ENCODE results near the gene CLDN20.

Gene CLDN20

GRCh38 chr6:155260686-155261085, 3.1 kb upstream of the CLDN20 start:
- DNase-seq, result no peak
- TF ChIP-seq CTCF (IDR thresholded peaks at IDR 0.05; ENCODE audit: low read depth, low read length), result no peak
- H3K27me3 ChIP-seq (ENCODE audit: insufficient read depth, low read depth, severe bottlenecking), result no peaks in the 10 kb centered on the region
- H3K4me3 ChIP-seq (ENCODE audit: low read depth, low read length), result no peak overlapping the region
- no peaks in the 10 kb centered on the region for H3K9me3 ChIP-seq (ENCODE audit: severe bottlenecking)
- no peak overlapping the region for H3K27ac ChIP-seq
- peaks cover 49% of the 10 kb centered on the region for H3K36me3 ChIP-seq

GRCh38 chr6:155261111-155261900, 2.5 kb upstream of the CLDN20 start:
- no peak overlapping the region for H3K27ac ChIP-seq
- no peak for TF ChIP-seq CTCF (IDR thresholded peaks at IDR 0.05; ENCODE audit: low read depth, low read length)
- H3K27me3 ChIP-seq (ENCODE audit: insufficient read depth, low read depth, severe bottlenecking), result no peaks in the 10 kb centered on the region
- no peaks in the 10 kb centered on the region for H3K9me3 ChIP-seq (ENCODE audit: severe bottlenecking)
- peaks cover 46% of the 10 kb centered on the region for H3K36me3 ChIP-seq
- no peak for DNase-seq
- no peak overlapping the region for H3K4me3 ChIP-seq (ENCODE audit: low read depth, low read length)

GRCh38 chr6:155262655-155263054, 1.2 kb upstream of the CLDN20 start:
- Histone ChIP-seq H3K4me3 (ENCODE audit: low read depth, low read length) (no peak overlapping the region), H3K27ac (no peak overlapping the region), H3K9me3 (ENCODE audit: severe bottlenecking) (no peaks in the 10 kb centered on the region), H3K27me3 (ENCODE audit: insufficient read depth, low read depth, severe bottlenecking) (no peaks in the 10 kb centered on the region), H3K36me3 (peaks cover 35% of the 10 kb centered on the region)
- no peak for TF ChIP-seq CTCF (IDR thresholded peaks at IDR 0.05; ENCODE audit: low read depth, low read length)
- DNase-seq, result no peak

GRCh38 chr6:155264693-155265320, 994 bp downstream of the CLDN20 start:
- Histone ChIP-seq H3K4me3 (ENCODE audit: low read depth, low read length) (no peak overlapping the region), H3K9me3 (ENCODE audit: severe bottlenecking) (no peaks in the 10 kb centered on the region), H3K36me3 (peaks cover 16% of the 10 kb centered on the region), H3K27ac (no peak overlapping the region), H3K27me3 (ENCODE audit: insufficient read depth, low read depth, severe bottlenecking) (no peaks in the 10 kb centered on the region)
- DNase-seq, result no peak
- no peak for TF ChIP-seq CTCF (IDR thresholded peaks at IDR 0.05; ENCODE audit: low read depth, low read length)

GRCh38 chr6:155265843-155266535, 2.2 kb downstream of the CLDN20 start:
- peaks cover 8% of the 10 kb centered on the region for H3K36me3 ChIP-seq
- no peak overlapping the region for H3K27ac ChIP-seq
- no peaks in the 10 kb centered on the region for H3K27me3 ChIP-seq (ENCODE audit: insufficient read depth, low read depth, severe bottlenecking)
- TF ChIP-seq CTCF (IDR thresholded peaks at IDR 0.05; ENCODE audit: low read depth, low read length), result no peak
- H3K9me3 ChIP-seq (ENCODE audit: severe bottlenecking), result no peaks in the 10 kb centered on the region
- H3K4me3 ChIP-seq (ENCODE audit: low read depth, low read length), result no peak overlapping the region
- no peak for DNase-seq
